Body of pancreas (tissue), 4 donors: Measurements from ENCODE around the gene KCNT2. TPM values are rescaled to one million over a fixed set of nuclear protein-coding genes. Genes with fewer than 3 reads are reported as not detected.

Experiments used
- ATAC-seq: fragments of 150-250 bp; one replicate; pipeline ENCODE4 v1.9.1; 2016
- DNase-seq, 4 donors: peaks; one replicate each; pipeline ENCODE4 v3.0.0-alpha.2; 2019
- H3K27ac ChIP-seq, 4 donors: fragments of 200-600 bp; sonication (generic); 1 replicate in 3 of 4; 2 replicates in 1 of 4; pipeline versions ENCODE4 v1.5.1 to v1.6.1; 2016 to 2019; ENCODE audit warnings: mild to moderate bottlenecking in 1 of 4, mixed read lengths in 1 of 4, moderate library complexity in 1 of 4
- H3K27me3 ChIP-seq, 2 donors: fragments of 200-600 bp; sonication (generic); one replicate each; pipeline ENCODE4 v1.6.0; 2016; ENCODE audit warnings: mild to moderate bottlenecking in 1 of 2
- H3K36me3 ChIP-seq, 2 donors: fragments of 200-600 bp; sonication (generic); replicated peaks in 1 of 2; 2 replicates each; pipeline ENCODE4 v1.5.1; 2016; ENCODE audit warnings: low read depth in 2 of 2; ENCODE audit not compliant: insufficient read depth in 1 of 2
- H3K4me1 ChIP-seq: fragments of 200-600 bp; sonication (generic); one replicate; pipeline ENCODE4 v1.6.0; 2016
- H3K4me3 ChIP-seq, 2 donors: fragments of 200-600 bp; sonication (generic); 1 replicate in 1 of 2; 2 replicates in 1 of 2; pipeline ENCODE4 v1.5.1; 2016 to 2019
- H3K9me3 ChIP-seq, 3 donors: fragments of 200-600 bp; sonication (generic); 1 replicate in 2 of 3; 2 replicates in 1 of 3; pipeline ENCODE4 v1.5.1; 2016
- CTCF ChIP-seq, 7 experiments: fragments of 450-650 bp in 4 of 7; fragments of 200-600 bp in 3 of 7; sonication (generic) in 3 of 7; IDR thresholded peaks; one replicate each; pipeline ENCODE4 v1.5.1; 2016 to 2019; ENCODE audit warnings: antibody characterized with exemption in 7 of 7
- POLR2A ChIP-seq, 3 donors: fragments of 450-650 bp; IDR thresholded peaks; one replicate each; pipeline ENCODE4 v1.6.1; 2016; ENCODE audit warnings: antibody characterized with exemption in 3 of 3, mild to moderate bottlenecking in 2 of 3
- whole genome bisulfite sequencing, 2 donors: methylation state at CpG; one replicate each; pipeline ENCODE4 v1.1.5; 2017; 5-methylcytosine and 5-hydroxymethylcytosine counted together
- intact Hi-C: fragments of 100-400 bp; cut with DNase I; formaldehyde crosslinking; loops from one replicate; pipeline ENCODE4 v1.15.1; 2023
- total RNA-seq, 2 donors: library from RNA; depleted of rRNA; stranded (reverse); fragments of >200 nt; gene quantifications; one replicate each; pipeline ENCODE4 v1.1.0, GENCODE V29; 2016

KCNT2 gene
- total RNA-seq, 2 donors from 2014 or later: 0.78 to 0.99 TPM

GRCh38 chr1:196418772-196419171 is 189.5 kb downstream of the KCNT2 start:
- H3K27me3 ChIP-seq: no peaks in the 10 kb centered on the region
- H3K9me3 ChIP-seq: no peaks in the 10 kb centered on the region
- no peak for ATAC-seq
- WGBS, 2 donors: 84 to 93% methylated on average over 1 of the region's 1 CpG
- intact Hi-C loops: no loop called here
- H3K4me1 ChIP-seq: peaks cover 12% of the 10 kb centered on the region
- no peaks in the 10 kb centered on the region for H3K36me3 ChIP-seq
- no peak for TF ChIP-seq POLR2A (IDR thresholded peaks at IDR 0.05)
- TF ChIP-seq CTCF (IDR thresholded peaks at IDR 0.05): no peak
- no peak overlapping the region for H3K27ac ChIP-seq
- DNase-seq: no peak
- H3K4me3 ChIP-seq: no peak overlapping the region

- intact Hi-C loops: no loop called here
- 71% methylated on average over 1 of the region's 1 CpG for WGBS, 2 donors
- no peak for ATAC-seq
- no peak for DNase-seq
- Histone ChIP-seq H3K4me3 (no peak overlapping the region), H3K27ac (no peak overlapping the region), H3K4me1 (no peaks in the 10 kb centered on the region), H3K27me3 (no peaks in the 10 kb centered on the region), H3K36me3 (no peaks in the 10 kb centered on the region), H3K9me3 (no peaks in the 10 kb centered on the region)
- no peak for TF ChIP-seq POLR2A (IDR thresholded peaks at IDR 0.05)
- TF ChIP-seq CTCF (IDR thresholded peaks at IDR 0.05): no peak
These were observed 192.3 kb downstream of the KCNT2 start for GRCh38 chr1:196415978-196416377.

- TF ChIP-seq POLR2A (IDR thresholded peaks at IDR 0.05): no peak
- no peak for TF ChIP-seq CTCF (IDR thresholded peaks at IDR 0.05)
- 74 to 76% methylated on average over 2 of the region's 2 CpGs for WGBS, 2 donors
- H3K4me3 ChIP-seq: no peak overlapping the region
- H3K4me1 ChIP-seq: peaks cover 8% of the 10 kb centered on the region
- H3K27me3 ChIP-seq: no peaks in the 10 kb centered on the region
- H3K9me3 ChIP-seq: no peaks in the 10 kb centered on the region
- ATAC-seq: no peak
- intact Hi-C loops: no loop called here
- H3K36me3 ChIP-seq: no peaks in the 10 kb centered on the region
- DNase-seq: no peak
- no peak overlapping the region for H3K27ac ChIP-seq
These were observed 195.9 kb downstream of the KCNT2 start for GRCh38 chr1:196412326-196412725.

GRCh38 chr1:196410768-196411167 is 197.5 kb downstream of the KCNT2 start:
- Histone ChIP-seq H3K27ac (no peak overlapping the region), H3K27me3 (no peaks in the 10 kb centered on the region), H3K4me1 (peaks cover 9% of the 10 kb centered on the region), H3K36me3 (no peaks in the 10 kb centered on the region), H3K4me3 (no peak overlapping the region), H3K9me3 (no peaks in the 10 kb centered on the region)
- no peak for DNase-seq
- TF ChIP-seq CTCF (IDR thresholded peaks at IDR 0.05): no peak
- TF ChIP-seq POLR2A (IDR thresholded peaks at IDR 0.05): no peak
- ATAC-seq: no peak
- intact Hi-C loops: no loop called here

GRCh38 chr1:196409586-196409985 is 198.7 kb downstream of the KCNT2 start:
- Histone ChIP-seq H3K4me3 (no peak overlapping the region), H3K9me3 (no peaks in the 10 kb centered on the region), H3K36me3 (no peaks in the 10 kb centered on the region), H3K27ac (no peak overlapping the region), H3K27me3 (no peaks in the 10 kb centered on the region), H3K4me1 (peaks cover 9% of the 10 kb centered on the region)
- DNase-seq: no peak
- intact Hi-C loops: no loop called here
- no peak for ATAC-seq
- WGBS, 2 donors: 89 to 94% methylated on average over 2 of the region's 2 CpGs
- TF ChIP-seq CTCF (IDR thresholded peaks at IDR 0.05): no peak
- TF ChIP-seq POLR2A (IDR thresholded peaks at IDR 0.05): no peak
